Neuronal stem cell (in vitro differentiated cells): ENCODE results near the gene PTPRCAP.
A peak's percentile ranks its signal among the peaks of the same experiment; 100 is the strongest.
"Not testable (repeated sequence)": the region's sequence is repeated elsewhere in the genome, so short reads cannot be mapped to it uniquely, and the experiment has no call there.

Experiments used
- DNase-seq: peaks from one replicate; pipeline ENCODE4 v3.0.0-alpha.2; 2013; ENCODE audit warnings: low spot score
- H2AFZ ChIP-seq: one replicate; pipeline ENCODE4 v1.6.1; 2013; ENCODE audit warnings: mild to moderate bottlenecking, low read length, inconsistent platforms
- H2AK5ac ChIP-seq: 2 replicates; pipeline ENCODE4 v1.6.1; 2013; ENCODE audit warnings: low read depth, mild to moderate bottlenecking, inconsistent platforms, low read length, moderate library complexity, mixed read lengths
- H2BK120ac ChIP-seq: 2 replicates; pipeline ENCODE4 v1.6.1; 2013; ENCODE audit warnings: low read depth, mild to moderate bottlenecking, inconsistent platforms, low read length, moderate library complexity, mixed read lengths
- H2BK12ac ChIP-seq: one replicate; pipeline ENCODE4 v1.6.1; 2013; ENCODE audit warnings: low read length, inconsistent platforms
- H2BK15ac ChIP-seq: 2 replicates; pipeline ENCODE4 v1.6.1; 2013; ENCODE audit warnings: mild to moderate bottlenecking, low read length, inconsistent platforms, mixed read lengths
- H2BK5ac ChIP-seq: one replicate; pipeline ENCODE4 v1.6.1; 2013; ENCODE audit warnings: inconsistent platforms, mild to moderate bottlenecking, low read length, moderate library complexity
- H3K14ac ChIP-seq: one replicate; pipeline ENCODE4 v1.6.1; 2013; ENCODE audit warnings: low read length, inconsistent platforms
- H3K18ac ChIP-seq: 2 replicates; pipeline ENCODE4 v1.6.1; 2013; ENCODE audit warnings: low read length, inconsistent platforms
- H3K23ac ChIP-seq: 2 replicates; pipeline ENCODE4 v1.6.1; 2013; ENCODE audit warnings: low read depth, mild to moderate bottlenecking, mixed read lengths, low read length, inconsistent platforms; ENCODE audit not compliant: poor library complexity
- H3K27ac ChIP-seq: replicated peaks from 3 replicates; pipeline ENCODE4 v1.5.1; 2013; ENCODE audit warnings: low read length, inconsistent platforms
- H3K27me3 ChIP-seq, 3 experiments: 2 replicates each; pipeline ENCODE4 v1.6.1; 2013; ENCODE audit warnings: low read length in 3 of 3, mild to moderate bottlenecking in 2 of 3, inconsistent platforms in 1 of 3, low read depth in 1 of 3, mixed read lengths in 1 of 3, moderate library complexity in 1 of 3; ENCODE audit not compliant: control insufficient read depth in 3 of 3, insufficient read depth in 3 of 3
- H3K36me3 ChIP-seq, 2 donors: replicated peaks in 1 of 2; 2 replicates each; pipeline ENCODE4 v1.6.1; 2013; ENCODE audit warnings: low read length in 2 of 2; ENCODE audit not compliant: control insufficient read depth in 2 of 2, insufficient read depth in 2 of 2
- H3K4ac ChIP-seq: 2 replicates; pipeline ENCODE4 v1.6.1; 2013; ENCODE audit warnings: inconsistent platforms, mild to moderate bottlenecking, low read length, moderate library complexity
- H3K4me1 ChIP-seq, 2 donors: 1 replicate in 1 of 2; 2 replicates in 1 of 2; pipeline ENCODE4 v1.6.1; 2013; ENCODE audit warnings: low read length in 2 of 2, low read depth in 1 of 2; ENCODE audit not compliant: control insufficient read depth in 2 of 2, insufficient read depth in 1 of 2
- H3K4me2 ChIP-seq: one replicate; pipeline ENCODE4 v1.6.1; 2013; ENCODE audit warnings: mild to moderate bottlenecking, low read length, inconsistent platforms; ENCODE audit not compliant: insufficient read depth, poor library complexity, severe bottlenecking
- H3K4me3 ChIP-seq, 2 donors: 2 replicates each; pipeline ENCODE4 v1.5.1; 2013; ENCODE audit warnings: low read length in 2 of 2, mild to moderate bottlenecking in 2 of 2, inconsistent platforms in 1 of 2, moderate library complexity in 1 of 2
- H3K79me1 ChIP-seq: one replicate; pipeline ENCODE4 v1.6.1; 2013; ENCODE audit warnings: low read depth, mild to moderate bottlenecking, inconsistent platforms, low read length, moderate library complexity
- H3K9ac ChIP-seq: one replicate; pipeline ENCODE4 v1.6.1; 2013; ENCODE audit warnings: mild to moderate bottlenecking, low read depth, low read length, inconsistent platforms; ENCODE audit not compliant: poor library complexity
- H3K9me3 ChIP-seq, 2 donors: replicated peaks in 1 of 2; 2 replicates each; pipeline versions ENCODE3 to v1.6.1; 2013; ENCODE audit warnings: low read length in 2 of 2, mild to moderate bottlenecking in 2 of 2, inconsistent platforms in 1 of 2, low read depth in 1 of 2, mixed read lengths in 1 of 2, moderate library complexity in 1 of 2; ENCODE audit not compliant: control insufficient read depth in 2 of 2, insufficient read depth in 1 of 2
- H4K8ac ChIP-seq: one replicate; pipeline ENCODE4 v1.6.1; 2013; ENCODE audit warnings: low read depth, mild to moderate bottlenecking, inconsistent platforms, low read length, moderate library complexity
- H4K91ac ChIP-seq: one replicate; pipeline ENCODE4 v1.6.1; 2013; ENCODE audit warnings: low read length, low read depth, mild to moderate bottlenecking, inconsistent platforms; ENCODE audit not compliant: poor library complexity
- WGBS, 2 donors: extraction: QIAGEN DNeasy Blood & Tissue Kit; methylation state at CpG; one replicate each; pipeline ENCODE4 v1.1.7; 2013; ENCODE audit warnings: missing lambda C conversion rate in 2 of 2, mixed read lengths in 1 of 2; ENCODE audit not compliant: insufficient read length in 2 of 2, insufficient replicate concordance in 1 of 2; ENCODE audit errors: extremely low coverage in 2 of 2; 5-methylcytosine and 5-hydroxymethylcytosine counted together

The PTPRCAP gene

GRCh38 chr11:67482275-67482826 is 44.9 kb upstream of the PTPRCAP start:
- no peak overlapping the region for H3K27ac ChIP-seq
- H3K23ac ChIP-seq: no peak overlapping the region
- H3K4me2 ChIP-seq: peak overlapping the region; percentile 50
- no peak overlapping the region for H2BK120ac ChIP-seq
- no peaks in the 10 kb centered on the region for H3K27me3 ChIP-seq
- H3K14ac ChIP-seq: no peak overlapping the region
- H3K4me1 ChIP-seq: peaks cover 4 to 7% of the 10 kb centered on the region in 2 donors
- H2AK5ac ChIP-seq: no peak overlapping the region
- no peak overlapping the region for H2BK15ac ChIP-seq
- WGBS, 2 donors: no CpG with 5 or more reads among the region's 19 CpGs
- H3K18ac ChIP-seq: no peak overlapping the region
- no peak overlapping the region for H4K91ac ChIP-seq
- H3K9ac ChIP-seq: no peak overlapping the region
- H3K4me3 ChIP-seq: peak overlapping the region in 1 of 2 donors; percentile 57
- peak overlapping the region; percentile 86 for H2AFZ ChIP-seq
- no peak overlapping the region for H2BK5ac ChIP-seq
- peaks cover 0 to 3% of the 10 kb centered on the region in 2 donors for H3K9me3 ChIP-seq
- DNase-seq: no peak
- H3K36me3 ChIP-seq: peaks cover 0 to 11% of the 10 kb centered on the region in 2 donors
- H4K8ac ChIP-seq: no peak overlapping the region
- H3K4ac ChIP-seq: no peak overlapping the region
- peaks cover 7% of the 10 kb centered on the region for H3K79me1 ChIP-seq
- no peak overlapping the region for H2BK12ac ChIP-seq

- H2AK5ac ChIP-seq, H3K4me2 ChIP-seq, H2BK12ac ChIP-seq, H3K4me3 ChIP-seq, H4K91ac ChIP-seq, H3K9me3 ChIP-seq, H3K4me1 ChIP-seq, H3K23ac ChIP-seq, H3K14ac ChIP-seq, H2AFZ ChIP-seq, H3K79me1 ChIP-seq, H2BK120ac ChIP-seq, H2BK5ac ChIP-seq, H3K27ac ChIP-seq, DNase-seq, H3K27me3 ChIP-seq, H3K18ac ChIP-seq, H3K4ac ChIP-seq, H4K8ac ChIP-seq, H2BK15ac ChIP-seq, H3K9ac ChIP-seq, H3K36me3 ChIP-seq: not testable (repeated sequence)
- WGBS, 2 donors: no CpG with 5 or more reads among the region's 16 CpGs
Measured at GRCh38 chr11:67477344-67478050, 40.0 kb upstream of the PTPRCAP start.

GRCh38 chr11:67476692-67477091 is 39.2 kb upstream of the PTPRCAP start:
- not testable (repeated sequence) for H3K27me3 ChIP-seq, H4K8ac ChIP-seq, H2AK5ac ChIP-seq, H2BK15ac ChIP-seq, H3K36me3 ChIP-seq, H4K91ac ChIP-seq, H3K23ac ChIP-seq, H2BK5ac ChIP-seq, H3K4me1 ChIP-seq, H3K4ac ChIP-seq, H3K4me3 ChIP-seq, H3K27ac ChIP-seq, H3K9me3 ChIP-seq, H3K9ac ChIP-seq, DNase-seq, H3K14ac ChIP-seq, H3K4me2 ChIP-seq, H2BK120ac ChIP-seq, H3K18ac ChIP-seq, H3K79me1 ChIP-seq, H2BK12ac ChIP-seq
- H2AFZ ChIP-seq: peak overlapping the region; percentile 40
- WGBS, 2 donors: no CpG with 5 or more reads among the region's 10 CpGs

GRCh38 chr11:67472882-67473281 is 35.4 kb upstream of the PTPRCAP start:
- no peak overlapping the region for H3K27ac ChIP-seq
- no peak for DNase-seq
- WGBS, 2 donors: no CpG with 5 or more reads among the region's 7 CpGs
- H4K91ac ChIP-seq: no peak overlapping the region
- H3K9ac ChIP-seq: peak overlapping the region; percentile 24
- H3K4me1 ChIP-seq: peaks cover 6 to 9% of the 10 kb centered on the region in 2 donors
- H3K9me3 ChIP-seq: no peaks in the 10 kb centered on the region
- no peak overlapping the region for H4K8ac ChIP-seq
- peaks cover 0 to 2% (median 0%) of the 10 kb centered on the region in 3 experiments for H3K27me3 ChIP-seq
- H2BK15ac ChIP-seq: no peak overlapping the region
- peak overlapping the region; percentile 66 for H2AFZ ChIP-seq
- H3K18ac ChIP-seq: no peak overlapping the region
- H2BK120ac ChIP-seq: no peak overlapping the region
- H3K23ac ChIP-seq: no peak overlapping the region
- no peak overlapping the region for H3K4me3 ChIP-seq
- H3K4me2 ChIP-seq: no peak overlapping the region
- no peak overlapping the region for H3K4ac ChIP-seq
- H2AK5ac ChIP-seq: no peak overlapping the region
- no peaks in the 10 kb centered on the region for H3K79me1 ChIP-seq
- no peaks in the 10 kb centered on the region for H3K36me3 ChIP-seq
- no peak overlapping the region for H2BK12ac ChIP-seq
- H2BK5ac ChIP-seq: no peak overlapping the region
- H3K14ac ChIP-seq: no peak overlapping the region
